Measurements from ENCODE around the gene HIVEP3. TPM values are rescaled to one million over a fixed set of nuclear protein-coding genes. Genes with fewer than 3 reads are reported as not detected.

Gene HIVEP3
- total and polyA plus RNA-seq, 7 donors: 0.70 to 3.4 (median 2.1) TPM

GRCh38 chr1:41498804-41499203 is 419.9 kb downstream of the HIVEP3 start:
- H3K9me3 ChIP-seq: no peaks in the 10 kb centered on the region
- ATAC-seq: peak; percentile 46 to 58 (median 56)
- intact Hi-C loops (cut with DNase I): no loop called here
- TF ChIP-seq CTCF (IDR thresholded peaks at IDR 0.05): no peak
- DNase-seq: peak; percentile 85 to 93
- WGBS, 3 donors: 17 to 31% (median 21%) methylated on average over 12 of the region's 12 CpGs
- H3K27me3 ChIP-seq (ENCODE audit: insufficient read depth in 3 of 3, low read length in 2 of 3): no peaks in the 10 kb centered on the region
- H3K4me1 ChIP-seq: peaks cover 65% of the 10 kb centered on the region
- H3K36me3 ChIP-seq (ENCODE audit: insufficient read depth in 1 of 2, low read depth in 1 of 2): no peaks in the 10 kb centered on the region
- H3K27ac ChIP-seq: peak overlapping the region; percentile 93
- no peak overlapping the region for H3K4me3 ChIP-seq

- no peak for TF ChIP-seq CTCF (IDR thresholded peaks at IDR 0.05)
- Histone ChIP-seq H3K4me3 (no peak overlapping the region), H3K4me1 (peaks cover 61% of the 10 kb centered on the region), H3K36me3 (ENCODE audit: insufficient read depth in 1 of 2, low read depth in 1 of 2) (no peaks in the 10 kb centered on the region), H3K27ac (peak overlapping the region; percentile 93), H3K27me3 (ENCODE audit: insufficient read depth in 3 of 3, low read length in 2 of 3) (no peaks in the 10 kb centered on the region), H3K9me3 (no peaks in the 10 kb centered on the region)
- DNase-seq (no peak), ATAC-seq (no peak)
- WGBS, 3 donors: 54 to 83% (median 68%) methylated on average over 5 of the region's 5 CpGs
- intact Hi-C loops (cut with DNase I): no loop called here
Observed at GRCh38 chr1:41498391-41498790, 420.3 kb downstream of the HIVEP3 start.

GRCh38 chr1:41497461-41498030 is 421.2 kb downstream of the HIVEP3 start:
- WGBS, 3 donors: 94% methylated on average over 7 of the region's 7 CpGs
- no peak for TF ChIP-seq CTCF (IDR thresholded peaks at IDR 0.05)
- Histone ChIP-seq H3K4me3 (no peak overlapping the region), H3K4me1 (peaks cover 54% of the 10 kb centered on the region), H3K27me3 (ENCODE audit: insufficient read depth in 3 of 3, low read length in 2 of 3) (no peaks in the 10 kb centered on the region), H3K9me3 (no peaks in the 10 kb centered on the region), H3K27ac (peak overlapping the region; percentile 93), H3K36me3 (ENCODE audit: insufficient read depth in 1 of 2, low read depth in 1 of 2) (no peaks in the 10 kb centered on the region)
- DNase-seq (peak in 1 of 2 donors; percentile 43), ATAC-seq (no peak)
- intact Hi-C loops (cut with DNase I): no loop called here

GRCh38 chr1:41497056-41497440 is 421.7 kb downstream of the HIVEP3 start:
- H3K27ac ChIP-seq: peak overlapping the region; percentile 93
- no peaks in the 10 kb centered on the region for H3K36me3 ChIP-seq (ENCODE audit: insufficient read depth in 1 of 2, low read depth in 1 of 2)
- no peaks in the 10 kb centered on the region for H3K27me3 ChIP-seq (ENCODE audit: insufficient read depth in 3 of 3, low read length in 2 of 3)
- peak overlapping the region; percentile 55 for H3K4me3 ChIP-seq
- no peaks in the 10 kb centered on the region for H3K9me3 ChIP-seq
- DNase-seq (peak; percentile 33 to 66), ATAC-seq (no peak)
- WGBS, 3 donors: 67 to 83% (median 69%) methylated on average over 12 to 13 of the region's 13 CpGs
- peaks cover 50% of the 10 kb centered on the region for H3K4me1 ChIP-seq
- TF ChIP-seq CTCF (IDR thresholded peaks at IDR 0.05): no peak
- intact Hi-C loops (cut with DNase I): no loop called here
